WERI-Rb-1 (cell line): ENCODE data around the gene GPR85.
A peak's percentile ranks its signal among the peaks of the same experiment; 100 is the strongest.

Experiments used
- DNase-seq: peaks from one replicate; pipeline ENCODE4 v3.0.0-alpha.2; 2020
- H3K27ac ChIP-seq: fragments of 250-450 bp; sonication (Bioruptor Pico); 2 replicates; pipeline ENCODE4 v1.5.1; 2020; ENCODE audit warnings: mild to moderate bottlenecking, moderate library complexity
- H3K27me3 ChIP-seq: fragments of 250-450 bp; sonication (Bioruptor Pico); 2 replicates; pipeline ENCODE4 v1.5.1; 2021; ENCODE audit warnings: mild to moderate bottlenecking, low read depth, moderate library complexity; ENCODE audit not compliant: insufficient read depth, severe bottlenecking
- H3K36me3 ChIP-seq: fragments of 250-450 bp; sonication (Bioruptor Pico); 2 replicates; pipeline ENCODE4 v1.5.1; 2020; ENCODE audit warnings: mild to moderate bottlenecking, moderate library complexity
- H3K4me3 ChIP-seq: 2 replicates; pipeline ENCODE4 v1.5.1; 2011; ENCODE audit warnings: low read depth, mild to moderate bottlenecking, control low read depth, low read length
- H3K9me3 ChIP-seq: fragments of 250-450 bp; sonication (Bioruptor Pico); 2 replicates; pipeline ENCODE4 v1.5.1; 2021; ENCODE audit warnings: mild to moderate bottlenecking, moderate library complexity; ENCODE audit not compliant: severe bottlenecking
- CTCF ChIP-seq: IDR thresholded peaks from 2 replicates; pipeline ENCODE4 v1.5.1; 2011; ENCODE audit warnings: low read depth, mild to moderate bottlenecking, control low read depth, inconsistent platforms, low read length

GPR85 gene, protein sequence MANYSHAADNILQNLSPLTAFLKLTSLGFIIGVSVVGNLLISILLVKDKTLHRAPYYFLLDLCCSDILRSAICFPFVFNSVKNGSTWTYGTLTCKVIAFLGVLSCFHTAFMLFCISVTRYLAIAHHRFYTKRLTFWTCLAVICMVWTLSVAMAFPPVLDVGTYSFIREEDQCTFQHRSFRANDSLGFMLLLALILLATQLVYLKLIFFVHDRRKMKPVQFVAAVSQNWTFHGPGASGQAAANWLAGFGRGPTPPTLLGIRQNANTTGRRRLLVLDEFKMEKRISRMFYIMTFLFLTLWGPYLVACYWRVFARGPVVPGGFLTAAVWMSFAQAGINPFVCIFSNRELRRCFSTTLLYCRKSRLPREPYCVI

GRCh38 chr7:113086431-113086888 is at the start of gene GPR85:
TSS of gene GPR85 (minus strand) at chr7:113086827. CDS start at chr7:113084721, 2,106 bp downstream.
- Histone ChIP-seq H3K4me3 (peak within 1 kb of the TSS; percentile 45), H3K27me3 (no peaks in the 10 kb centered on the region), H3K9me3 (no peaks in the 10 kb centered on the region), H3K27ac (no peak within 1 kb of the TSS), H3K36me3 (no peaks in the 10 kb centered on the region)
- peak; percentile 37 for DNase-seq
- TF ChIP-seq CTCF: no peak

GRCh38 chr7:113134025-113134424 is 47.4 kb upstream of the GPR85 start:
- no peak for DNase-seq
- TF ChIP-seq CTCF: no peak
- Histone ChIP-seq H3K27ac (no peak overlapping the region), H3K9me3 (no peaks in the 10 kb centered on the region), H3K4me3 (no peak overlapping the region), H3K27me3 (no peaks in the 10 kb centered on the region), H3K36me3 (no peaks in the 10 kb centered on the region)

DNA sequence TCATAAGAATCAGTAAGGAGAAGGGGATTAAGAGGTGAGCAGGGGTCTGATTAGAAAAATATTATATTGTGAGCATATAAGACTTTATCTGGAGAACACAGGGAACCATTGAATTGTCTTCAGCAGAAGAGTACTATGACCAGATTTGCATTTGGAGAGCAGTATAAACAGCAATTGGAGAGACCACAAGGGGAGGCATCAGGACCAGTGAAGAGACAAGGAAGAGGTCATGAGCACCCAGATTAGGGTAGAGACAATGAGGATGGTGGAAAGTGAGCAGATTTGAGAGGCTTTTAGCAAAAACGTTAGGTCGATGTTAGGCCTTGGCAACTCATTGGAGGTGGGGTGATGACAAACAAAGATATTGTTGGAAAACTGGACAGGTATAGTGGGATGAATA is 44.7 kb upstream of the GPR85 start:
- no peak for TF ChIP-seq CTCF
- Histone ChIP-seq H3K9me3 (no peaks in the 10 kb centered on the region), H3K27me3 (no peaks in the 10 kb centered on the region), H3K36me3 (no peaks in the 10 kb centered on the region), H3K4me3 (no peak overlapping the region), H3K27ac (no peak overlapping the region)
- DNase-seq: no peak

DNA sequence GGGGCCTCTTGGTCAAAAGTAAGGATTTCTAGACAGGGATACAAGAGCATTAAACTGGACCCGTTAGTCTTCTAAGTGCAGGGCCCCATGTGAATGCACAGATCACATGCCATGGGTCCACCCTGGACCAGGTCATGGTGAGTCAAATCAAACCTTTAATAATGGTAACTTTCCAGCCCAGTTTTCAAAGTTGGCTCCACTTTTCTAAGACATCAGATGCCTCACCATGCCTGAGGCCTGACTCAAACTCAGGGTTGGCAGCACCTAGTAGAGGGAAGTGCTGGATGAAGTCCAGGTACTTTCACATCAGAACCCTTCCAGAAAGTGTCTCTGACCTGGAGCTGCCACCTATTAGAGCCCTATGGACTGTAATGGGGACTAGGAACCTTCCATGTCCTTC is 41.4 kb upstream of the GPR85 start:
- Histone ChIP-seq H3K9me3 (no peaks in the 10 kb centered on the region), H3K27me3 (no peaks in the 10 kb centered on the region), H3K27ac (no peak overlapping the region), H3K36me3 (no peaks in the 10 kb centered on the region), H3K4me3 (no peak overlapping the region)
- TF ChIP-seq CTCF: no peak
- no peak for DNase-seq

- TF ChIP-seq CTCF: no peak
- H3K27ac ChIP-seq: no peak overlapping the region
- DNase-seq: no peak
Observed at GRCh38 chr7:113125728-113126127, 39.1 kb upstream of the GPR85 start.

DNA sequence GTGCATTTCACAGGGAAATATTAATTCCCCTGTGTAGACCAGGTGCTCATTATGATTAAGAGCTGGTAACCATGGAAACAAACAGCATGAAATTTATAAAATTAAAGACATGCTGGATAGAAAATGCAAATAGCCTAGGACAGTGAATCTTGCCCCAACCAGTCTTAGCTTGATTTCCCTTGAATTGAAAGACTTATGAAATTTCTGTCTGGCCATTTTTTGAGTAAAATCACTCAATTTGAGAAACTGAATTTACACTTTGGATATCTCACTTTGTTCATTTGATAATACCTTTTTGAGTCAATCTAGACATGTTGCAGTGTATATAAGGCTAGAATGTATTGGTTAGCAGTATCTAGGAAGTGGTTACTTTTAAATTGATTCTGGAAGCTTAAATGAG is 36.1 kb upstream of the GPR85 start:
- no peak overlapping the region for H3K27ac ChIP-seq
- no peaks in the 10 kb centered on the region for H3K9me3 ChIP-seq
- H3K4me3 ChIP-seq: no peak overlapping the region
- TF ChIP-seq CTCF: no peak
- no peak for DNase-seq
- H3K27me3 ChIP-seq: no peaks in the 10 kb centered on the region
- no peaks in the 10 kb centered on the region for H3K36me3 ChIP-seq

More at GRCh38 chr7:113125728-113126127, 39.1 kb upstream of the GPR85 start:
- Histone ChIP-seq H3K9me3 (no peaks in the 10 kb centered on the region), H3K4me3 (no peak overlapping the region), H3K27me3 (no peaks in the 10 kb centered on the region), H3K36me3 (no peaks in the 10 kb centered on the region)
